Neural progenitor cell (in vitro differentiated cells): ENCODE measurements around the gene TMX1. TPM values are rescaled to one million over a fixed set of nuclear protein-coding genes. Genes with fewer than 3 reads are reported as not detected.

ENCODE experiments used
- DNase-seq: peaks from one replicate; pipeline ENCODE4 v3.0.0-alpha.2; 2016; ENCODE audit warnings: low spot score
- H2AFZ ChIP-seq: fragments of 200-600 bp; sonication (generic); replicated peaks from 2 replicates; pipeline ENCODE4 v1.6.1; 2016; ENCODE audit warnings: antibody characterized with exemption
- H3F3A ChIP-seq: fragments of 200-600 bp; sonication (generic); 2 replicates; pipeline ENCODE4 v1.6.1; 2016; ENCODE audit warnings: antibody characterized with exemption, low read depth
- H3K27ac ChIP-seq: fragments of 200-600 bp; sonication (generic); 2 replicates; pipeline ENCODE4 v1.5.1; 2016; ENCODE audit warnings: mild to moderate bottlenecking
- H3K27me3 ChIP-seq: fragments of 200-600 bp; sonication (generic); 2 replicates; pipeline ENCODE4 v1.6.1; 2016; ENCODE audit warnings: mild to moderate bottlenecking, moderate library complexity
- H3K36me3 ChIP-seq: fragments of 200-600 bp; sonication (generic); 2 replicates; pipeline ENCODE4 v1.5.1; 2016
- H3K4me1 ChIP-seq: fragments of 200-600 bp; sonication (generic); 2 replicates; pipeline ENCODE4 v1.6.1; 2016; ENCODE audit warnings: mixed run types
- H3K4me2 ChIP-seq: fragments of 200-600 bp; sonication (generic); 2 replicates; pipeline ENCODE4 v1.6.1; 2016
- H3K4me3 ChIP-seq: fragments of 200-600 bp; sonication (generic); 2 replicates; pipeline ENCODE4 v1.5.1; 2016
- H3K79me2 ChIP-seq: fragments of 200-600 bp; sonication (generic); 2 replicates; pipeline ENCODE4 v1.6.1; 2016; ENCODE audit warnings: low read depth
- H3K9ac ChIP-seq: fragments of 200-600 bp; sonication (generic); 2 replicates; pipeline ENCODE4 v1.6.1; 2016
- H3K9me3 ChIP-seq: fragments of 200-600 bp; sonication (generic); 2 replicates; pipeline ENCODE4 v1.5.1; 2016; ENCODE audit warnings: low read depth
- H4K20me1 ChIP-seq: fragments of 200-600 bp; sonication (generic); 2 replicates; pipeline ENCODE4 v1.6.1; 2016; ENCODE audit warnings: low read depth
- H3K27ac Mint-ChIP-seq: 3 replicates; pipeline ENCODE4 v1.8.0; 2021; ENCODE audit warnings: mixed read lengths
- H3K27me3 Mint-ChIP-seq: 2 replicates; pipeline ENCODE4 v1.8.0; 2022; ENCODE audit warnings: low read depth, mild to moderate bottlenecking, inconsistent platforms, moderate library complexity, mixed read lengths; ENCODE audit not compliant: insufficient read depth
- H3K36me3 Mint-ChIP-seq: 3 replicates; pipeline ENCODE4 v1.8.0; 2021; ENCODE audit warnings: mixed read lengths
- H3K4me1 Mint-ChIP-seq: 3 replicates; pipeline ENCODE4 v1.8.0; 2021; ENCODE audit warnings: mixed read lengths
- H3K4me3 Mint-ChIP-seq: 3 replicates; pipeline ENCODE4 v1.8.0; 2021; ENCODE audit warnings: mild to moderate bottlenecking, moderate library complexity, mixed read lengths
- H3K9me3 Mint-ChIP-seq: 3 replicates; pipeline ENCODE4 v1.8.0; 2020; ENCODE audit warnings: mixed read lengths
- EZH2 ChIP-seq: fragments of 200-600 bp; sonication (generic); IDR thresholded peaks from 2 replicates; pipeline ENCODE4 v1.6.1; 2017; ENCODE audit warnings: antibody characterized with exemption, mild to moderate bottlenecking, moderate library complexity
- EZH2phosphoT487 ChIP-seq: fragments of 200-600 bp; sonication (generic); IDR thresholded peaks from 2 replicates; pipeline ENCODE4 v1.6.1; 2017; ENCODE audit warnings: antibody characterized with exemption
- total RNA-seq: library from RNA; depleted of rRNA; stranded (reverse); fragments of >200 nt; gene quantifications from 2 replicates; pipeline ENCODE4 v1.2.3, GENCODE V29; 2015; ENCODE audit warnings: low replicate concordance
- TF ChIP-seq, protein P1 (sequence below): fragments of 200-600 bp; sonication (generic); IDR thresholded peaks from 2 replicates; pipeline ENCODE4 v1.5.1; 2017; ENCODE audit warnings: antibody characterized with exemption, mild to moderate bottlenecking

The TMX1 gene
- total RNA-seq, 1 donor from 2014 or later: 96.4 TPM

DNA sequence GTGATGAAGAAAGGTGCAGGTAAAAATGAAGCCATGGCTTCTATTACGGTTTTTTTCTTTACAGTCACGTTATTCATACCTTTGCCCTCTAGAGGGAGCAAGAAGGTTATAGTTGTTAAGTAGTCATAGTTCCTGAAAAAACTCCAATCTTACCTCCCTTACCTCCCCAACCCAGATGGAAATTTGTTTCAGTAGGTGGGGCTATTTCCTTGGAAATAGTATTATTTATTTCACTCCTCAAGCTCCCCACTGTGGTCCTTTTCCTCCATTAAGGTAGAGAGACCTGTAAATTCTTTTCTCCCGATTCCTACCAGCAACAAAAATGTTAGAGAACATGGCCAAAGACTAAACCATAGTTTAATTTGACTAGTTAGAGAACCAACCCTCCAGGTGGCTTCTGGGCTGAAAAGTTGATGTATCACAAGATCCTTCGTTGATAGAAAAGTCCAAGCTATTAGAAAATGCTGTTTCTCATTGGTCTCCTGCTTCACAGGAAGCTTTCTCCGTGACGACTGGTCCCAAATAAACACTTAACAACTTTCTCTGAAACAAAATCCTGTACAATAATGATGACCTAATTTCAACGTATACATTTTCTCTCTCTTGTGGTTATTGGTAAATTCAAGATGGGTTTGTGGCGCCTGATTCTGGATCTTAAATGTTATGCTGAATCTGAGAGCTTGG, 43.5 kb downstream of the TMX1 start:
- peak; percentile 88 for DNase-seq
- Mint-ChIP-seq H3K36me3 (no peaks in the 10 kb centered on the region), H3K9me3 (no peaks in the 10 kb centered on the region), H3K27me3 (no peaks in the 10 kb centered on the region), H3K4me3 (no peak overlapping the region), H3K27ac (no peak overlapping the region), H3K4me1 (peaks cover 3% of the 10 kb centered on the region)
- H3K4me1 ChIP-seq: no peaks in the 10 kb centered on the region
- no peak overlapping the region for H3K9ac ChIP-seq
- no peaks in the 10 kb centered on the region for H3F3A ChIP-seq
- H2AFZ ChIP-seq: no peak overlapping the region
- no peaks in the 10 kb centered on the region for H3K9me3 ChIP-seq
- no peak overlapping the region for H3K4me3 ChIP-seq
- no peak overlapping the region for H3K4me2 ChIP-seq
- H3K36me3 ChIP-seq: no peaks in the 10 kb centered on the region
- H3K79me2 ChIP-seq: no peaks in the 10 kb centered on the region
- H3K27ac ChIP-seq: no peak overlapping the region
- H3K27me3 ChIP-seq: no peaks in the 10 kb centered on the region
- H4K20me1 ChIP-seq: no peaks in the 10 kb centered on the region
- no peak for TF ChIP-seq EZH2phosphoT487
- TF ChIP-seq EZH2: no peak
- TF ChIP-seq, protein P1, sequence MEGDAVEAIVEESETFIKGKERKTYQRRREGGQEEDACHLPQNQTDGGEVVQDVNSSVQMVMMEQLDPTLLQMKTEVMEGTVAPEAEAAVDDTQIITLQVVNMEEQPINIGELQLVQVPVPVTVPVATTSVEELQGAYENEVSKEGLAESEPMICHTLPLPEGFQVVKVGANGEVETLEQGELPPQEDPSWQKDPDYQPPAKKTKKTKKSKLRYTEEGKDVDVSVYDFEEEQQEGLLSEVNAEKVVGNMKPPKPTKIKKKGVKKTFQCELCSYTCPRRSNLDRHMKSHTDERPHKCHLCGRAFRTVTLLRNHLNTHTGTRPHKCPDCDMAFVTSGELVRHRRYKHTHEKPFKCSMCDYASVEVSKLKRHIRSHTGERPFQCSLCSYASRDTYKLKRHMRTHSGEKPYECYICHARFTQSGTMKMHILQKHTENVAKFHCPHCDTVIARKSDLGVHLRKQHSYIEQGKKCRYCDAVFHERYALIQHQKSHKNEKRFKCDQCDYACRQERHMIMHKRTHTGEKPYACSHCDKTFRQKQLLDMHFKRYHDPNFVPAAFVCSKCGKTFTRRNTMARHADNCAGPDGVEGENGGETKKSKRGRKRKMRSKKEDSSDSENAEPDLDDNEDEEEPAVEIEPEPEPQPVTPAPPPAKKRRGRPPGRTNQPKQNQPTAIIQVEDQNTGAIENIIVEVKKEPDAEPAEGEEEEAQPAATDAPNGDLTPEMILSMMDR: peak; percentile 90

DNA sequence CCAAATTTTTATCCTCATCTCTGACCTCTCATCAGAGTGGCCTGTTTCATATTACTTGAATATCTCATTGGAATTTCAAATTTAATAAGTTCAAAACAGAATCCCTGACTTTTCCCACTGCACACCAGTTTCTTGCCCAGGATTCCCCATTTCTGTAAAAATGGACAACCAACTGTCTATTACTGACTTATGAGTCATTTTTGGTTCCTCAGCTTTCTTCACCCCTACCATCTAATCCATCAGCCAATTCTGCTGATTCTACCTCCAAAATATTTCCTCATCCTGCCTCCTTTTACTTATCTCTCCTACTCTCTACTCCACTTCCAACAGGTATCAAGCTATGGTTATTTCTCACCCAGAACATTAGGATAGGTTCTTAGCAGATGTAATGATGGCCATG, 44.2 kb downstream of the TMX1 start:
- Mint-ChIP-seq H3K27ac (no peak overlapping the region), H3K4me3 (no peak overlapping the region), H3K9me3 (no peaks in the 10 kb centered on the region), H3K36me3 (no peaks in the 10 kb centered on the region), H3K27me3 (peaks cover 3% of the 10 kb centered on the region), H3K4me1 (peaks cover 3% of the 10 kb centered on the region)
- Histone ChIP-seq H4K20me1 (no peaks in the 10 kb centered on the region), H3K4me2 (no peak overlapping the region), H3K9me3 (no peaks in the 10 kb centered on the region), H3F3A (no peaks in the 10 kb centered on the region), H3K4me3 (no peak overlapping the region), H2AFZ (no peak overlapping the region), H3K27ac (no peak overlapping the region), H3K79me2 (no peaks in the 10 kb centered on the region), H3K36me3 (no peaks in the 10 kb centered on the region), H3K4me1 (no peaks in the 10 kb centered on the region), H3K9ac (no peak overlapping the region), H3K27me3 (no peaks in the 10 kb centered on the region)
- TF ChIP-seq EZH2 (no peak), EZH2phosphoT487 (no peak)
- TF ChIP-seq, protein P1: no peak
- DNase-seq: no peak

GRCh38 chr14:51285120-51285519, 45.1 kb downstream of the TMX1 start:
- Histone ChIP-seq H3K4me2 (no peak overlapping the region), H3K36me3 (no peaks in the 10 kb centered on the region), H3K27ac (no peak overlapping the region), H3K4me3 (no peak overlapping the region), H3F3A (no peaks in the 10 kb centered on the region), H3K4me1 (no peaks in the 10 kb centered on the region), H4K20me1 (no peaks in the 10 kb centered on the region), H3K27me3 (no peaks in the 10 kb centered on the region), H2AFZ (no peak overlapping the region), H3K9me3 (no peaks in the 10 kb centered on the region), H3K79me2 (no peaks in the 10 kb centered on the region), H3K9ac (no peak overlapping the region)
- TF ChIP-seq, protein P1: no peak
- TF ChIP-seq EZH2 (no peak), EZH2phosphoT487 (no peak)
- Mint-ChIP-seq H3K4me3 (no peak overlapping the region), H3K4me1 (peaks cover 3% of the 10 kb centered on the region), H3K27ac (no peak overlapping the region), H3K9me3 (no peaks in the 10 kb centered on the region), H3K36me3 (no peaks in the 10 kb centered on the region), H3K27me3 (peaks cover 3% of the 10 kb centered on the region)
- no peak for DNase-seq
